Stimulated activated CD8-positive, alpha-beta memory T cell treated with anti-CD3 and anti-CD28 coated beads, Interleukin-15, amount 100 ng/mL, for 24 hours (primary cell): ENCODE data around the gene ANKRD44.
"Not testable (repeated sequence)": the region's sequence is repeated elsewhere in the genome, so short reads cannot be mapped to it uniquely, and the experiment has no call there.

Experiments used
- DNase-seq: peaks from one replicate; pipeline ENCODE4 v3.0.0-alpha.2; 2020; ENCODE audit warnings: low read depth

The ANKRD44 gene

DNA sequence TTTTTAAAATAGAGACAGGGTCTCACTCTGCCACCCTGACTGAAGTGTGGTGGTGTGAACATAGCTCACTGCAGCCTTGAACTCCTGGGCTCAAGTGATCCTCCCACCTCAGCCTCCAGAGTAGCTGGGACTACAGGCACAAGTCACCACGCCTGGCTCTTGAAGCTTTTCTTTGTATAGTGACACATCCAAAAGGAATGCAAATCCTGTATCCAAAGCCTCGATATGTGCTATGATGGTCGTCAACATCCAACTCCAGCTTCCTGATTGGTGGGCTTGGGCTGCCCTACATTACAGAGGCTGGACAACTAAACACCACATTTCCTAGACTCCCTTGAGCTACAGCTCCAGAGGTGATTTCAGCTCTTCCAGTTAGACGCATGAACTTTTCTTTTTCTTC, 282.4 kb downstream of the ANKRD44 start:
- no peak for DNase-seq

DNA sequence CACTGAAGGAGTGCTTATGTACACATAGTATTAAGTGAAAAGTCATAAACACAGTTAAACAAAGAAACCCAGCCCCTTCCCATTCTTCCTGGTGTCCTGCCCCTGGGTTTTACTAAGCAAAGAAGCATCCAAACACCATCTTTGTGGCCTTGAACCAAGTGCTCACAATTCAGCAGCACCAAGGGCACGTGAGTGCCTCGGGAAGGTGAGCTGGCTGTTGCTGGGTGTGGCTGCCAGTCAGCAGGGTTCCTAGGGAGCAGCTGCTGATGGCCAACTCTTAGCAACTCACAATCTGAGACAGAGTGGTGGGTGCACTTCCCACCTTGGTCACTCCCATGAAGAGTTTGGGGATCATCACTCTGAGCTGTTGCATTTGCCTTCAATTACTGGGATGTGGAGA, 286.4 kb downstream of the ANKRD44 start:
- no peak for DNase-seq

DNA sequence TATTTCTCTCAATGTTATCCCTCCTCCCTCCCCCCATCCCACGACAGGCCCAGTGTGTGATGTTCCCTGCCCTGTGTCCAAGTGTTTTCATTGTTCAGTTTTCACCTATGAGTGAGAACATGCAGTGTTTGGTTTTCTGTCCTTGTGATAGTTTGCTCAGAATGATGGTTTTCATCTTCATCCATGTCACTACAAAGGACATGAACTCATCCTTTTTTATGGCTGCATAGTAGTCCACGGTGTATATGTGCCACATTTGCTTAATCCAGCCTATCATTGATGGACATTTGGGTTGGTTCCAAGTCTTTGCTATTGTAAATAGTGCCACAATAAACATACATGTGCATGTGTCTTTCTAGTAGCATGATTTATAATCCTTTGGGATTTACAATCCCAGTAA, 289.7 kb downstream of the ANKRD44 start:
- DNase-seq = not testable (repeated sequence)

DNA sequence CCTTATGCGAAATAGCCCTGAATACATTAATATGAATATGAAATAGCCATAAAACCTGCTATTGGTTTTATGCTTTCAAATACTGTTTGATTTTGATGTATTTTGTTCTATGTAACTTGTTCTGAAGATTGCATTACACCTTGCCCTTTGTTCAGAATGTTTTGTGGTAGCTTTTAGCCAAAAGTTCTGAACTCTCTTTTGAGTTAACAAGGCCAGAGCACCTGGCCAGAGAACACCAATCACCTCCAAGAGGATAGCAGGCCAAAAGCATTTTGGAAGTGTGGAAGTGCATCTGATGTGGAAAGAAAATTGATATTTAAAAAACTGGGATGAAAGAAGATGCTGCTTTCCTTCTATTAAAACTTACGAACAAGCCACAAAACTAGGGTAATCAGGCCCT, 297.5 kb downstream of the ANKRD44 start:
- no peak for DNase-seq

DNA sequence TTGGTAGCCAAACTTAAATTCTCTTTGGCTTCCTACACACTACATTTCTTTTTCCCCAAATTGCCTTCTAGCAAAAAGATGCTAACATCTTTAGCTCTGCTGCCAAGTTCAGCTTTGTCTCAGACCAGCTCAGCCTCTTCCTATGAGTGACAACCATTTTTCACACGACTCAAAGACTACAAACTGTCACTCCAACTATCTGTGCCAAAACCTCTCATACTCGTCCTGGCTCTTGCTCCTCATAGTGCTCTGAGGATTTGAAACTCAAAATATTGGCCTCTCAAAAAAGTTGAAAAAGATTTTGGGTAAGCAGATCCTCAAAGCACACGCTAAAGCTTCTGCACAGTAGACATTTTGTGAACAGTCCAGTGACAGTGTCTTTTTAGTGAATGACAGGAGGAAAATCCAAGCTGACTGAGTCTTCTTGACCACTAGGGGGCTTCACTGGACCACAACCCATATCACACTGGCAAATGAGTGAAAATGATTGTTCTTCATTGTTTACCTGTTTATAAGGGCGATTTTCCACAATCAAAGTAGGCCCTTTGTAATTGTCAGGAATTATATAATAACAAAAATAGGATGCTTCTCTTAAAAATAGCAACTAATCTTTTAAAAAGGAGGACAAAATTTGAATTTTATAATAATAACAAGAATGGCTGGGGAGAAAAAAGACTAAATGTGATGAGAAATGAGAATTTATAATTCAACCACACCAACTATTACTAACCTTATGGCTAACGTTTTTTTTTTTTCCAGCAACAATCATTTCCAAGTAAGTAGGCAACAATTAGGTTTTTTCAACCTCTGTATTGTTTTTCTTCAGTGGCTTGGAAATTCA, 298.6 kb downstream of the ANKRD44 start:
- DNase-seq = no peak

DNA sequence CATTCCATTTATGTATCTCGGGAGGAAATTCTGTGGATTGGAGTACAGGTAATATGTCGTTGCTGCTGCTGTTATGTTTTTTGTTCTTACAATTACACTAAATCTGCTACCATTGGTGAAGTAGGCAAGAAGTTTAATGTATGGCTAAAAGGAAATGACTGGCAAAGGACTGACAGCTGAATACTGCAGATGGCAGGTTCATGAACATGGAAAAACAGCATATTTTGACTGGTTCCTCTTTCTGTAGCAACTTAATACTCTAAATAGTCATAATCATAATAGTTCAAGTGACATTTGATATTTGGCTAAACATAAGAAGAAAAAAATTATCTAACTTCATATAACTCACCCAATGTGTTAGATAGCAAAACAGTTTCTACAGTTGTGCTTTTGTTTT, 299.6 kb downstream of the ANKRD44 start:
- DNase-seq = no peak

DNA sequence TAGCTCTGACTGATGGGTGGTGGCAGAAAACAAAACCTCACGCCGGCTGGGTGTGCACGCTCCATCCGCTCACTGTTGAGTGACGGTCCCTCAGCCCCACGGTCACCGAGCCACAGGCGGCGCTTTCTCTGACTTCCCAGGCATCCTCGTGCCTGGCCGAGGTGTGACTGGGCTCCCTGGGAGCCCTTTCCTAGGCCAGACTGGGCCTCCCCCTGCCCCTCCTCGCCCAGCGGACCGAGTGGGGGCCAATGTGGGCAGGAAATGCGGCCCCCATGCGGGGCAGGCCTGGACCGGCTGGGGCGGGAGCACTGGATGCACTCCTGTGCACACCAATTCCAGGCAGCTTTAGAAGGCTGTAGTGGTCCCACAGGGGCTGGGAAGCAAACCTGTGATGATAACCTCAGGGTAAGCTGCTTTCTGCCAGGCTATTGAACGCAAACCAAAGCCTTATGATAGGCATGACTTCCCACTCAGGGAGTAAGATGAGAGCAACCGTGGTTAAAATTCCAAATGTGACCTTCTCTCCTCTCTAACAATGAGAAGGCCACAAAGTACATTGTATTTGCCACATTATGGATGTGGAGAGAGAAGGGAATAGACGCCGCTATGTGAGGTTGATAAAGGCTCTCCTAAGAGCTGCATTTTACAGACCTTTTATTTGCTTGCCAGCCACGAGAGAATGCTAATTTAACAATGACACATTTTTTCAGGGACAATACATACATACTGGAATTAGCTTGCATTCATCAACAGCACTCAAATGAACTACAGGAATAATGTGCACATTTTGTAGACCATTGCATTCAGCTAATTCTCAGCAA, 300.2 kb downstream of the ANKRD44 start:
- DNase-seq = no peak

DNA sequence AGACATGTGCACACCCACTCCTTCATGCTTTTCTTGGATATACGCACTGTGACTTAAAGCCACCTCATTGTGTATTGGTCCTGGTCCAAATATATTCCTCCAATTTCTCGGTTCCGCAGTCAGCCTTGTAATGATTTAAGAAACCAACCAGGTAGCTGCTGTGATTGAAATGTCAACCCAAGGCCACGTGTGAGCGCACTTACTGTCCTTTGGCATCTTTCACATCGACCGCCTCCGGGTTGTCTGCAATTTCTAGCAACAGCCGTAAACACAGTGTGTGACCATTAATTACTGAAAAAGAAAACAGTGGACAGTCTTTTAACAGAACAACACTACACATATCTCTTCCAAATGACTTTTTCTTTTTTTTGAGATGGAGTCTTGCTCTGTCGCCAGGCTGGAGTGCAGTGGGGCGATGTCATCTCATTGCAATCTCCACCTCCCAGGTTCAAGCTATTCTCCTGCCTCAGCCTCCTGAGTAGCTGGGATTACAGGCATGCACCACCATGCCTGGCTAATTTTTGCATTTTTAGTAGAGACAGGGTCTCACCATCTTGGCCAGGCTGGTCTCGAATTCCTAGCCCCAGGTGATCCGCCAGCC, 301.7 kb downstream of the ANKRD44 start:
- DNase-seq = not testable (repeated sequence)

DNA sequence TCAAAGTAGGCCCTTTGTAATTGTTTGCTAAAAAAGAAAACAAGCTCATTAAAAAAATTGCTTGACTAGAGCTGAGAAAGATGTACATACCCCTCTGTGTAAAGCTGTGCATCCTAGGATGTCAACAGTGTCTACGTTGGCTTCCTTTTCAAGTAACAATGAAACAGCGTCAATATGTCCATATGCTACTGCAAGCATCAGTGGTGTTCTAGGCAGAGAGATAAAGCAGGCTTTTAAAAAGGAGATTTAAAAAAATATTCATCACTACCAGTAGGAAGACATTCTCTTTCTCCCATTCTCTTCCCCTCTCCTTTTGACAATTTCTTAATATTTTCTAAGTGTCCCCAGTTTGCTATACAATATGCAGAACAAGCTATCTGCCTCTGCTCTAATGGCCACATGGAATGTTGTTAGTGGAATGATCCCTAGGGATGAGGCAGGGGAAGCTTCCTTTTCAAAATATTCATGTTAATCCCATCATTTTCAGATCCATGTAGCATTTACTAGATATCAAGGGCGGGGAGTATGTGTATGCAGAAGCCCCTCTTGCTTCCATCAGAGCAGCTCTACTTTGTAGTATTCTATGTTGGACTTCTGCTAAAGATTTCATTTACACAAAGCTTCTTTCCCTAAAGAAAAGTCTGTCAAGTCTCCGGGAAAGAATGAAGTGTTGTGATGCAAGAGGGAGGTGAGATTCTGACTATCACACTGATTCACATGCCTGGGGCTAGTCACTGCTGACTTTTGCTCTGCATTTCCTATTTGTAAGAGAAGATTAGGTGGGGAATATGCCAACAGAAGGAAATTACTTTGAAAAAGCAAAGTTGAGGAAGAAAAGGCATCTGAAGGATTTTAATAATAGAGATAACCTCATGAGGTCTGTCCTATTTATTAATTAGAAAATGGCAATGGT, 302.6 kb downstream of the ANKRD44 start:
- DNase-seq = no peak

DNA sequence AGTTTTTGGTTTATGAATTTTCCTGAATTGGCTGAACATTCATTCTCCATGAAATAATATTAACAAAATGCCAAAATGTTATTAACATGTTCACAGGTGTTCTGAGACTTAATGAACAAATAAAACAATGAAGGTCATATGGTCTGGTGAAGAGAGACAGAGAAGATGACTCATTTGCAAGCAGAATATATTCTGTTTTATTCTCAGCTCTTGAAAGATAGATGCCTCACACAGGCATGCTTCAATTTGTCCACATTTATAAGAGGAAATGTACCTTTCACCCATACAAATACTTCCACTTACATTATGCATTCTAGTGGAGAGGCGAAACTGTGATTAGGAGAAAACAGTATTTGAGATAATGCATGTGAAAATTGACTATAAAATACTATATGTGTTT, 308.7 kb downstream of the ANKRD44 start:
- no peak for DNase-seq

DNA sequence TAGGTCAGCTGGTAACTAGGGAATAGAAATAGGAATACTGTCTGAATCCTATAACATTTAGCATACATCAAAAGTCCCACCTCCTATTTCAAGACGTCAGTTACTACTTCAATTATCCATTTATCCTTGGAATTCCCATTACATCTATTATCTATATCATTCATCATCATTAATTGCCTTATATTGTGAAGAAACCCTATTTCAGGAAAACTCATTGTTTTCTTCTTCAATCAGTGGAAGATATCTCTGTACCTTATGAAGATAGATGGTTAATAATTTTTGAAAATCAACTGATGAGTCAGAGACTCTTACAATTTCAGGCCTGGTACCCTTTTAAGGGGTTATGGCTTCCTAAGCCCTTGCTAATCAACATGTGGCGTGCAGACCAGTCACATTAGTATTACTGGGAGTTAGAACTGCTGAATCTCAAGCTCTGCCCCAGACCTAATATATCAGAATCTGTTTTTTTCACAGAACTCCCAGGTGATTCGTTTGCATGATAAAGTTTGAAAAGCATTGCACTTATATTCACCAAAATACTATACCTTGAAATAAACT, 314.7 kb downstream of the ANKRD44 start:
- no peak for DNase-seq

DNA sequence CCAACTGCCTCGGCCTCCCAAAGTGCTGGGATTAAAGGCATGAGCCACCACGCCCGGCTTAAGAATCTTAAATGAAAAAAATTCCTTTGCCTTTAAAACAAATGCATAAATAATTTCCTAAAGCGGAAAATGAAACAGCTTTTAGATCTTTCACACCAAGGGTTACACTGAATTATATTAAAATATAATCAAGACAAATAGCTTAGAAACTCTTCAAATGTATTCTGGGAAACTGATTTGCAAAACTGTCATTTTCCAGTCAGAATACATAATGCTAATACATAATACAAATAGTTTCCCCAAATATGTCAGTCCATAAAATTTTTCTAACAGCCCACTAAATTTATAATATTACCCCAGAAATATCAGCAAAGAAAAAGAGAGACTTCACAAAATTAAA, 315.8 kb downstream of the ANKRD44 start:
- no peak for DNase-seq

DNA sequence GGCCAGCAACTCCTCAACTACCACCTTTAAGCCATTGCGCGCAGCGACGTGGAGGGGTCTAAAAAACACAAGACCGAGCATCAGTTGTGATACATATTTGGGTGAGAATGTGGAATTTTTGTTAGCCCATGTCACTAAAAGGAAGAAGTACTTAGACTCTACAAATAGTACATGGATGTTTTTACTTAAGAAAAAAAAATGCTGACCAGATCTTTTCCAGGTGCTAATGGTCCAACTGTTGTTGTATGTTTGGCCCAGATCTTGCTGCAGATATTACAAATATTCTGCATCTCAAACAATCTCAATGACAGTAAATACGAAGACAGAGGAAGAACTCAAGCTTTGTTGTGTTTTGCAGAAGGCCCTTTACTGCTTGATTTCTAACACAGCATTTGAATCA, 317.0 kb downstream of the ANKRD44 start:
- no peak for DNase-seq

DNA sequence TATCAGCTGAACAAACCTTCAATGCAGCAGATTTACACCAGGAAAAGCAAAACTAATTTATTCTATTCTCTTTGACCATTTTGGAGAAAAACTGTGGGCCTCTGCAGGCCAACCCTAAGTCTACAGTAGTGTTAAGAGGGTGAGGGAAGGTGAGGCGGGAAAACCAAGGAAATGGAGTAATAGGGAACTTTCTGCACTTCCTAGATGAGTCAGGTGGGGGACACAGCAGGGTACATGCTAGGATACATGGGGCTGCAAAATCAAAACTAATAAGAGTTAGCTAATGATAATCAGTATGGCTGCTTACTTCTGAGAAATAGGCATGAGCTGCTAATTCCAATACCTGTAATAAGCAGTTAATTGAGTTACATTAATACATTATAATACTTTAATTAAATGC, 318.1 kb downstream of the ANKRD44 start:
- no peak for DNase-seq

DNA sequence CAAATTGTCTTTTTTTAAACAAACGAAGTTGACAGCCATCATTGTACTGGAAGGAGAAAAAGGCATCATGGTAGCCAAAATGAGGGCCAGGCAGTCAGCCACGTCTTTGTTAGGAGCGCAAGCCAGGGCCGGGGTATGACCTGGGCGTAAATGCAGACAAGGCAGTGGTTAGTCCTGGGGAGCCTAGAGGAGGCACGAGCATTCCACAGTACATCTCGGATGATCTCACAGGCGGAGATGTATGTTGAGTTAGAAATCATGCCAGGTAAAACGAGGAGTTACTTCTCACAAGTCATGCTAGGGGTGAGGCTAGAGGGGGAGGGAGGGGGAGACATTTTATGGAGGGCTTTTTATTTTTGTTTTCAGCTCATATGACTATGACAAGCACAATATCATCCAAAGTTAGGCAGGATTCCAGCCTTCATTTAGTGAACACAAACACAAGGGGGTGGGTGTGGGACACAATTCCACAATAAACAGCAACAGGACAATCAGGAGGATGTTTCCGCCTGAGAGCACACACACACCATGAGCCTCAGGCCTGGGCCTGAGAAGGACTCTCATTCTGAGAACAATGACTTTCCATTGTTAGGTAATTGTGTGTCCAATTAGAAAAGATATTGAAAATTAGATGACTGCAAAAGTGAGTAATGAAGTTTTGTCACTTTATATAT, 319.7 kb downstream of the ANKRD44 start:
- DNase-seq = no peak

DNA sequence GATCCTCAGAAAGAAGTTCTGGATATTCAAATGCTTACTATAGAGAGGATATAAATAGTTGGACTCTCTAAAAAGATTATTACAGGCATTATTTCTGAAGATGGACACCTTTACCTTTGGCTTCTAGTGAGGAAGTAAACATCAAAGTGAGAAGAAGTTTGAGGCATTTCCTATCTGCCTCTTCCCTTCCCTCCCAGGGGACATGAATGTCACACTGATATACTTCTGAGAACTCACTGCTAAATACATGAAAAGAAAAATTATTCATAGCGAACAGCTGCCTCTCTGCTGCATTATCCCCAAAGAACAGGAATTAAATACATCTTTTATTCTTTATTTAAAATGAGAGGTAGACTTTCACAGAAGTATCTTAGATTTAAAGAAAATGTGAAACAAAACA, 320.5 kb downstream of the ANKRD44 start:
- no peak for DNase-seq

DNA sequence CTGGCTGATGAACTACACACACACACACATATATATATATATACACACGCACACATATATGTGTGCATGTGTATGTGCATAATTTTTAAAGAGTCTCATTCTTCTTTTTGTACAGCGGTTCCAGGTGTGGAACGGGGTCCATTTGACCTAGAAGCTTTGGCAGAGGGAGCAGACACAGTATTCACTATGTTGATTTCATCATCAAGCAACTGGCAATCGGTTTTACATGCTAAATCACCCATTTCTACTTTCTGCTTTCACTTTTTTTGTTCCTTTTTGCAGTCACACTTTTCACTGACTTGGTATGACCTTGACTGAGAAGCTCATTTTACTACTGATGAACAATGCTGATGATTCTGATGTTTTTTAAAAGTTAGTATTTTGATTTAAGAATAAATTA, 321.1 kb downstream of the ANKRD44 start:
- DNase-seq = no peak

DNA sequence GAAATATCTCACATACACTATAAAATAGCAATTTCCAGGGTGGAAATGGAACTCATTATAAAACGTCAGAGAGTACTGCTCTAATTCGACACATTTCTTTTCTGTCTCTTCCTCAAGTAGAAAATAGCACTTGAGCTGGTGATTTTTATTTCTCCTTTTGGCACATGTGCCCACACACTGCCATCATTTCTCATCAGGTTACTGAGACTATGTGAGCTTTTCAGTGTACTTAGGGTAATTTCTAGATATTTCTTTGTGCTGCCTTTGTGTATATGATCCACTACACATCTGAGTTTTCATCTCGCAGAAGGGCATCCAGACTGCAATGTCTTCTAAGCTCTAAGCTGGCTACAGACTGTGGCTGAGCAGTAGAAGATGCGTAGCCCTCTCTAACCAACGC, 321.9 kb downstream of the ANKRD44 start:
- no peak for DNase-seq

DNA sequence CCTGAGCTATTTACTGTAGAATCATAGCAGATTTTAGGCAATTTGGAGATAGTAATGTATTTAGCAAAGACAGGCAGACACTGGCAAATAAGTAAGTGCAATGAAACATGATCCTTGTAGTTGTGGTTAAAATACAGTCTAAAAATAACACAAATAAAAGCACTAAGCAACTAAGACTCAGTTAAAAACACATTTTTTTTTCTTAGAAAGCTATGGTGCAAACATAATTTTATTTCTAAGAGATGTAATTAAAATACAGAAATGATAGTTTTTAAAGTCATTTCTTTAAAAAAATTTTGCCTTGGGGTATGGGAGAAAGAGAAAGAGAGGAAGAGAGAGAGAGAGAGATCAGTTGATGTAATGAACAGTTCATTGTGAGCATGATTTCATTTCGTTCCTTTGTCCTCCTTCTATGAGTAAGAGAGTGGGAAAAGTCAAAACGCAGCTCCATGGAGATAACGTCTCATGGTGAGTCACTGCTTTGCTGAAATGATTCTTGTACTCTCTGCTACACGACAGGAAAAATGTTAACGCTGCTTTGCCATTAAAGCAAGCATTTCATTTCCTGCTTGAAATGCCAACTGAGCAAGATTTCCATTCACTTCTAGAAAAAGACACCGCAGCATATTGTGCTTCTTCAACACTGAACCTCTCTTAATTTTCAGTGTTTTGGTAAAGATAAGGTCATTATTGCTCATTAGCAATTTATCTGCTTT, 322.8 kb downstream of the ANKRD44 start:
- DNase-seq = no peak

DNA sequence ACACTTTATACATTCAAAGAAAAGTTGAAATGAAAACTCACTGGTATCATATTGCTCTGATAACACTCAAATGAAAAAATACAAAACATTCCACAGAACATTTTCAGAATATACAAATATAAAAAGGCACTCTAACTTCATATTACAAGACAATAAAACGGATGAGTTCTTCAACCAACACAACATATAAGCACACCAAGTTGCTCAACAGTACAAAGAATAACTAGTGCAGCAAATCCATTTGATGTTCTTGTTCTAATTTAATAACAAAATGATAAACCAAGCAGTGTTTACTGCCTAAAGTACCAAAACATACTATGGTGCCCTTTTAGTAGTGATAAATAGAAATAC, 323.3 kb downstream of the ANKRD44 start:
- DNase-seq = no peak
